K562 (cell line): ENCODE results near the gene CPTP. TPM values are rescaled to one million over a fixed set of nuclear protein-coding genes. Genes with fewer than 3 reads are reported as not detected.

Source experiments
- ARNT ChIP-seq, 2 experiments: fragments of 450-650 bp; IDR thresholded peaks; 2 replicates each; pipeline ENCODE4 v1.6.1; 2016; ENCODE audit warnings: mild to moderate bottlenecking in 1 of 2
- CAMTA2 ChIP-seq: fragments of 250-450 bp; sonication (Bioruptor Pico); conservative IDR thresholded peaks from 2 replicates; pipeline ENCODE4 v1.5.1; 2022
- FIP1L1 ChIP-seq: fragments of 200-400 bp; formaldehyde crosslinking; IDR thresholded peaks from 2 replicates; pipeline ENCODE4 v1.6.1; 2018; ENCODE audit warnings: mild to moderate bottlenecking, low read depth, low read length; ENCODE audit not compliant: poor library complexity, severe bottlenecking
- HSF4 ChIP-seq: fragments of 250-450 bp; sonication (Bioruptor Pico); IDR thresholded peaks from 2 replicates; pipeline ENCODE4 v2.1.2; 2022; ENCODE audit warnings: mild to moderate bottlenecking, moderate library complexity, borderline replicate concordance
- KAT7 ChIP-seq: sonication (generic); formaldehyde crosslinking; IDR thresholded peaks from 2 replicates; pipeline ENCODE4 v1.8.0; 2022; ENCODE audit warnings: missing genetic modification reagents, mild to moderate bottlenecking, borderline replicate concordance
- LARP7 ChIP-seq: fragments of 450-650 bp; IDR thresholded peaks from 2 replicates; pipeline ENCODE4 v1.6.1; 2016
- MEF2A ChIP-seq: IDR thresholded peaks from 2 replicates; pipeline ENCODE4 v1.6.1; 2011; ENCODE audit warnings: low read depth, mild to moderate bottlenecking, low read length, moderate library complexity; ENCODE audit not compliant: control insufficient read depth
- PBX2 ChIP-seq, 2 experiments: IDR thresholded peaks in 1 of 2; conservative IDR thresholded peaks in 1 of 2; 2 replicates each; pipeline ENCODE4 v1.6.1; 2016; ENCODE audit warnings: low read depth in 2 of 2, mild to moderate bottlenecking in 1 of 2, missing compliant biosample characterization in 1 of 2, missing genetic modification characterization in 1 of 2, moderate library complexity in 1 of 2
- RBM34 ChIP-seq: fragments of 200-400 bp; formaldehyde crosslinking; IDR thresholded peaks from 2 replicates; pipeline ENCODE4 v1.6.1; 2018; ENCODE audit warnings: low read length, borderline replicate concordance; ENCODE audit not compliant: insufficient read depth
- SUPT5H ChIP-seq: fragments of 450-650 bp; IDR thresholded peaks from 2 replicates; pipeline ENCODE4 v1.6.1; 2016
- TFAP4 ChIP-seq: sonication (generic); formaldehyde crosslinking; IDR thresholded peaks from 2 replicates; pipeline ENCODE4 v1.8.0; 2022; ENCODE audit warnings: missing genetic modification reagents, mild to moderate bottlenecking, moderate library complexity, borderline replicate concordance
- THAP12 ChIP-seq: fragments of 250-450 bp; sonication (Bioruptor Pico); IDR thresholded peaks from 2 replicates; pipeline ENCODE4 v1.9.0; 2021; ENCODE audit warnings: mild to moderate bottlenecking, inconsistent platforms
- XRCC3 ChIP-seq: fragments of 450-650 bp; IDR thresholded peaks from 2 replicates; pipeline ENCODE4 v1.6.1; 2017; ENCODE audit warnings: mild to moderate bottlenecking, moderate library complexity
- ZNF140 ChIP-seq: fragments of 250-450 bp; sonication (Bioruptor Pico); IDR thresholded peaks from 2 replicates; pipeline ENCODE4 v1.8.0; 2021; ENCODE audit warnings: moderate library complexity, mild to moderate bottlenecking, inconsistent platforms
- ZNF592 ChIP-seq: fragments of 450-650 bp; IDR thresholded peaks from 2 replicates; pipeline ENCODE4 v1.6.1; 2017; ENCODE audit warnings: antibody characterized with exemption, mild to moderate bottlenecking
- polyA plus RNA-seq, 8 experiments: library from polyadenylated mRNA; depleted of rRNA in 4 of 8; stranded (reverse) in 5 of 8; unstranded in 3 of 8; fragments of >200 nt; fragmentation: Nextera tagmentation in 2 of 8; fragmentation: Illumina TruSeq in 1 of 8; extraction: Ambion mirVana in 2 of 8; extraction: Trizol in 1 of 8; gene quantifications; 2 replicates each; pipeline versions ENCODE4 v1.2.1 to v1.2.3, GENCODE V29; 2011 to 2014; ENCODE audit warnings: inconsistent platforms in 1 of 8, missing spikeins in 1 of 8
- total RNA-seq, 7 experiments: library from RNA; depleted of rRNA in 6 of 7; stranded (reverse); fragments of >200 nt in 6 of 7; fragmentation: Illumina TruSeq in 2 of 7; extraction: Trizol in 2 of 7; gene quantifications; 2 replicates each; pipeline versions ENCODE4 v1.2.1 to v1.2.3, GENCODE V29; 2011 to 2021; ENCODE audit warnings: low replicate concordance in 1 of 7

CPTP gene
- total and polyA plus RNA-seq, 9 of the 15 experiments (the other 6 are each of a cell fraction or from before 2014, with no cell fraction given) = 0.11 to 25.8 (median 3.5) TPM

- no peak for TF ChIP-seq ZNF592
- peak; percentile 60; the same call in 1 of the 2 replicates for TF ChIP-seq MEF2A
- no peak for TF ChIP-seq CAMTA2 (CRISPR knock-in tag)
- TF ChIP-seq RBM34 = no peak; the same call in 1 of the 2 replicates
- TF ChIP-seq ZNF140 (CRISPR knock-in tag) = no peak
- peak; percentile 94 for TF ChIP-seq TFAP4 (CRISPR knock-in tag)
- peak; percentile 90; the same call in 1 of the 2 replicates for TF ChIP-seq THAP12 (CRISPR knock-in tag)
- TF ChIP-seq LARP7 = peak; percentile 88; the same call in 1 of the 2 replicates
- no peak; the same call in 1 of the 2 replicates for TF ChIP-seq XRCC3
- TF ChIP-seq SUPT5H = peak; percentile 89
- peak in 1 of 2 experiments; percentile 79; a peak in 1 of 4 replicates for TF ChIP-seq ARNT (IDR thresholded peaks at IDR 0.05)
- peak; percentile 99; the same call in 1 of the 2 replicates for TF ChIP-seq KAT7 (CRISPR knock-in tag)
- no peak for TF ChIP-seq HSF4 (CRISPR knock-in tag)
- peak; percentile 99 for TF ChIP-seq FIP1L1
- TF ChIP-seq PBX2 (CRISPR knock-in tag; IDR thresholded peaks at IDR 0.05; ENCODE audit: low read depth) = no peak
- no peak for TF ChIP-seq PBX2 (tag; conservative IDR thresholded peaks at IDR 0.05; ENCODE audit: low read depth)
Measured at GRCh38 chr1:1374929-1375662, 50.5 kb downstream of the CPTP start, which contains the start of gene AURKAIP1 (continued).
